Osteoblast (primary cell): Measurements from ENCODE around the gene SLC28A1. TPM values are rescaled to one million over a fixed set of nuclear protein-coding genes. Genes with fewer than 3 reads are reported as not detected.
A peak's percentile ranks its signal among the peaks of the same experiment; 100 is the strongest.

Experiments
- DNase-seq: peaks from one replicate; pipeline ENCODE4 v3.0.0; 2011; ENCODE audit warnings: low spot score, mixed read lengths; ENCODE audit not compliant: insufficient read length; ENCODE audit errors: missing footprints
- H2AFZ ChIP-seq: 2 replicates; pipeline ENCODE4 v1.6.0; 2011; ENCODE audit warnings: mild to moderate bottlenecking, low read length
- H3K27ac ChIP-seq: 2 replicates; pipeline ENCODE4 v1.5.1; 2011; ENCODE audit warnings: mild to moderate bottlenecking, low read depth, low read length, moderate library complexity
- H3K27me3 ChIP-seq: 2 replicates; pipeline ENCODE4 v1.6.0; 2012; ENCODE audit warnings: mild to moderate bottlenecking, control low read depth, inconsistent platforms, low read length, moderate library complexity; ENCODE audit not compliant: insufficient read depth
- H3K36me3 ChIP-seq: 2 replicates; pipeline ENCODE4 v1.5.1; 2011; ENCODE audit warnings: mild to moderate bottlenecking, low read length, control low read depth, moderate library complexity; ENCODE audit not compliant: insufficient read depth
- H3K4me1 ChIP-seq: 2 replicates; pipeline ENCODE4 v1.5.1; 2011; ENCODE audit warnings: mild to moderate bottlenecking, low read length, control low read depth, moderate library complexity; ENCODE audit not compliant: insufficient read depth
- H3K4me2 ChIP-seq: 2 replicates; pipeline ENCODE4 v1.6.0; 2011; ENCODE audit warnings: mild to moderate bottlenecking, low read length; ENCODE audit not compliant: insufficient read depth
- H3K4me3 ChIP-seq: fragments of 200-600 bp; sonication (generic); 3 replicates; pipeline ENCODE4 v1.5.1; 2012; ENCODE audit warnings: mild to moderate bottlenecking, low read length, inconsistent platforms; ENCODE audit not compliant: insufficient read depth
- H3K79me2 ChIP-seq: 2 replicates; pipeline ENCODE4 v1.6.0; 2012; ENCODE audit warnings: mild to moderate bottlenecking, low read length, control low read depth, inconsistent platforms; ENCODE audit not compliant: insufficient read depth
- H3K9me3 ChIP-seq: 2 replicates; pipeline ENCODE4 v1.5.1; 2011; ENCODE audit warnings: low read depth, low read length, control low read depth
- H4K20me1 ChIP-seq: 2 replicates; pipeline ENCODE4 v1.6.0; 2012; ENCODE audit warnings: mild to moderate bottlenecking, low read length, control low read depth; ENCODE audit not compliant: insufficient read depth
- total RNA-seq: library from RNA; depleted of rRNA; stranded (reverse); fragments of >200 nt; gene quantifications from 2 replicates; pipeline ENCODE4 v1.2.3, GENCODE V29; 2012
- TF ChIP-seq, protein P1 (sequence below): IDR thresholded peaks from 2 replicates; pipeline ENCODE4 v1.5.1; 2011; ENCODE audit warnings: mild to moderate bottlenecking, low read depth, low read length, moderate library complexity; ENCODE audit errors: extremely low read depth

The SLC28A1 gene
- total RNA-seq, 1 donor: not detected

DNA sequence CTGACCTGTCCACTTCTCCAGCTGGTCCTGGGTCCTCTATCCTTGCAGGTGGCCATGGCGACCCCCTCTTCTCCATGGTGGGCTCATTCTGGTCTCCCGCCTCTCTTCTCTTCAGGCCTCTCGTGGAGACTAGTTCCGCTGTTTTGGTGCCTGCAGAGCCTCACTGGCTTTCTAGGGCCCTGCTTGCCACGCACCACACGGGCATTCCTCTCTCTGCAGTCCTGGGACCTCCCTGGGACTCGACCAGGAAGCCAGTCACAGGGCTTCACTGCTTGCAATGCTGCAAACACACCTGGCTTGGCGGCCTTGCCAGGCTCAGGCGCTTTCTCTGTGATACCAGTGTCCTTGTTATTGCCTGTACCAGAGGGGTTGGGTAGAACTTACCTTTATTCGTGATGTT is 9.1 kb downstream of the SLC28A1 start:
- no peak overlapping the region for H3K4me3 ChIP-seq
- no peak overlapping the region for H3K27ac ChIP-seq
- H3K4me1 ChIP-seq: no peaks in the 10 kb centered on the region
- H3K36me3 ChIP-seq: no peaks in the 10 kb centered on the region
- H3K4me2 ChIP-seq: no peak overlapping the region
- no peak overlapping the region for H2AFZ ChIP-seq
- H3K9me3 ChIP-seq: no peaks in the 10 kb centered on the region
- H4K20me1 ChIP-seq: no peaks in the 10 kb centered on the region
- TF ChIP-seq, protein P1, sequence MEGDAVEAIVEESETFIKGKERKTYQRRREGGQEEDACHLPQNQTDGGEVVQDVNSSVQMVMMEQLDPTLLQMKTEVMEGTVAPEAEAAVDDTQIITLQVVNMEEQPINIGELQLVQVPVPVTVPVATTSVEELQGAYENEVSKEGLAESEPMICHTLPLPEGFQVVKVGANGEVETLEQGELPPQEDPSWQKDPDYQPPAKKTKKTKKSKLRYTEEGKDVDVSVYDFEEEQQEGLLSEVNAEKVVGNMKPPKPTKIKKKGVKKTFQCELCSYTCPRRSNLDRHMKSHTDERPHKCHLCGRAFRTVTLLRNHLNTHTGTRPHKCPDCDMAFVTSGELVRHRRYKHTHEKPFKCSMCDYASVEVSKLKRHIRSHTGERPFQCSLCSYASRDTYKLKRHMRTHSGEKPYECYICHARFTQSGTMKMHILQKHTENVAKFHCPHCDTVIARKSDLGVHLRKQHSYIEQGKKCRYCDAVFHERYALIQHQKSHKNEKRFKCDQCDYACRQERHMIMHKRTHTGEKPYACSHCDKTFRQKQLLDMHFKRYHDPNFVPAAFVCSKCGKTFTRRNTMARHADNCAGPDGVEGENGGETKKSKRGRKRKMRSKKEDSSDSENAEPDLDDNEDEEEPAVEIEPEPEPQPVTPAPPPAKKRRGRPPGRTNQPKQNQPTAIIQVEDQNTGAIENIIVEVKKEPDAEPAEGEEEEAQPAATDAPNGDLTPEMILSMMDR: no peak
- H3K27me3 ChIP-seq: no peaks in the 10 kb centered on the region
- no peak for DNase-seq
- no peaks in the 10 kb centered on the region for H3K79me2 ChIP-seq

DNA sequence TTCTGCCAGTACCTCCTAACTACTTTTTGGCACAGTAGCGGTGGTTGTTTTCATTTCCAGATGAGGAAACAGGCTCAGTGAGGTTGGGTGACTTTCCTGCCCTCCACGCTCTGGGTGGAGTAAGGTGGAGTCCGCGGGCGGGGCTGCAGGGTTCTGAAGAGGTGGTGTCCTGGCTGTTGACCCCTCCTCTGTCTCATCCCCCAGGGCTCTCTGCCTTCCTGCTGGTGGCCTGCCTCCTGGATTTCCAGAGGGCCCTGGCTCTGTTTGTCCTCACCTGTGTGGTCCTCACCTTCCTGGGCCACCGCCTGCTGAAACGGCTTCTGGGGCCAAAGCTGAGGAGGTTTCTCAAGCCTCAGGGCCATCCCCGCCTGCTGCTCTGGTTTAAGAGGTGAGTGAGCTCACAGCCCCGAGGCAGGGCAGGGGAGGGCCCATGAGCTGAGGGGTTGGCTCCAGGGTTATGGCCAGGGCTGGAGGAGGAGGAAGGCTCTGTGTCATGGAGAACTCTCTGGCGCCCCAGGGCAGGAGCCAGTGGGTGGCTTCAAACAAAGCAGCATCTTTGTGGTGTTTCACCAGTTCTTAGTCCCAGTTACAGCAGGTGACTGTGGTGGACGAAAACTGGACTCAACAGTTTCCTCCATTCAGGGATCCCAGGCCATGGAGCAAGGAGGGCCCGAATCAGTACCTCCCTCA is 10.4 kb downstream of the SLC28A1 start:
- Histone ChIP-seq H3K9me3 (no peaks in the 10 kb centered on the region), H3K36me3 (no peaks in the 10 kb centered on the region), H4K20me1 (no peaks in the 10 kb centered on the region), H3K79me2 (no peaks in the 10 kb centered on the region), H3K27me3 (no peaks in the 10 kb centered on the region), H3K27ac (no peak overlapping the region), H2AFZ (no peak overlapping the region), H3K4me1 (no peaks in the 10 kb centered on the region), H3K4me3 (no peak overlapping the region), H3K4me2 (no peak overlapping the region)
- TF ChIP-seq, protein P1: no peak
- DNase-seq: peak; percentile 57

DNA sequence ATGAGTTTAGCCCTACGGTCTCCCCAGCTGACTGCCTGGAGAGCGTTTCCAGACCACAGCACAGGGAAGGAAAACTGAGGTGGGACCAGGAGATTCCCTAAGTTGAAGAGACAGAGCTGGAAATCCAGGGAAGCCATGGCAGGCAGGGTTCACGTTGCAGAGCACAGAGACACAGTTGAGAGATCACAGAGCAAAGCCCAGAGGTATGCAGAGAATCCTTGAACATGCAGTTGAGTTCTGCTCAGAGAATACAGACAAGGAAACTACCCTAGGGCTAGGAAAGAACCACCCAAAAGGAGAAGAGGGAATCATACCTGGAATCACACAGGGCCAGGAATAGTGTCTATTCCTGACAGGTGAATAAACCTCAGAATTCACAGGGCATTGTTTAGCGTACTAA is 14.3 kb downstream of the SLC28A1 start:
- Histone ChIP-seq H3K4me1 (no peaks in the 10 kb centered on the region), H4K20me1 (no peaks in the 10 kb centered on the region), H3K79me2 (no peaks in the 10 kb centered on the region), H2AFZ (peak overlapping the region; percentile 57), H3K27me3 (no peaks in the 10 kb centered on the region), H3K4me3 (no peak overlapping the region), H3K36me3 (no peaks in the 10 kb centered on the region), H3K27ac (no peak overlapping the region), H3K4me2 (no peak overlapping the region), H3K9me3 (no peaks in the 10 kb centered on the region)
- no peak for DNase-seq
- TF ChIP-seq, protein P1: no peak

DNA sequence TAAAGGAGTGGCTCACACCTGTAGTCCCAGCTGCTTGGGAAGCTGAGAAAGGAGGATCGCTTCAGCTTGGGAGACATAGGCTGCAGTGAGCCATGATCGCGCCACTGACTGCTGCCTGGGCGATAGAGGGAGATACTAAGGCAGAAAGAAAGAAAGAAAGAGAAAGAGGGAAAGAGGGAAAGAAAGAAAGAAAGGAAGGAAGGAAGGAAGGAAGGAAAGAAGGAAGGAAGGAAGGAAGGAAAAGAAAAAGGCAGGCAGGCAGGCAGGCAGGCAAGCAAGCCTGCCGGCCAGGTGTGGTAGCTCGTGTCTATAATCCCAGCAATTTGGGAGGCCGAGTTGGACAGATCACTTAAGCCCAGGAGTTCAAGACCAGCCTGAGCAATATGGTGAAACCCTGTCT is 15.3 kb downstream of the SLC28A1 start:
- H4K20me1 ChIP-seq: no peaks in the 10 kb centered on the region
- H3K4me1 ChIP-seq: no peaks in the 10 kb centered on the region
- H3K27me3 ChIP-seq: no peaks in the 10 kb centered on the region
- no peak overlapping the region for H2AFZ ChIP-seq
- no peaks in the 10 kb centered on the region for H3K9me3 ChIP-seq
- H3K27ac ChIP-seq: no peak overlapping the region
- TF ChIP-seq, protein P1: no peak
- H3K36me3 ChIP-seq: no peaks in the 10 kb centered on the region
- DNase-seq: no peak
- H3K79me2 ChIP-seq: no peaks in the 10 kb centered on the region
- no peak overlapping the region for H3K4me2 ChIP-seq
- no peak overlapping the region for H3K4me3 ChIP-seq
